ENCODE measurements around the gene PDGFD. TPM values are rescaled to one million over a fixed set of nuclear protein-coding genes. Genes with fewer than 3 reads are reported as not detected.

The PDGFD gene
- total RNA-seq, 1 donor from 2014 or later, result 3.9 TPM

DNA sequence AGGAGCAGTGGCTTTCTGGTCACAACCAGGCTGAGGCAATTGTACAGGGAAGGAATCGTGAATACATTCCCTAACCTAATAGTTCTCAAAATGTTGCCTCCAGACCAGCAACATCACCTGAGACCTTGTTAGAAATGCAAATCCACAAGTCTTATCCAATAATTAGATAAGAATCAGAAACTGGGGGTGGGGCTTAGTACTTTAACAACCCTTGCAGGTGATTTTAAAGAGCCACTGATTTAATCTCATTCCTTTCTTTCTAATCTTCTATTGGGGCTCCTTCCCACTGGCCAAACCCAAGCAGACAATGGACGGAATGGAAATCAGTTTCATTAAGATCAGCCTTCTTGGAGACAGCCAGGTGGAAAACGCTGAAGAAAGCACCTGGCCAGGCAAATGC lies 269.9 kb downstream of the PDGFD start:
- Histone ChIP-seq H3K4me3 (no peak overlapping the region), H3K9me3 (peaks cover 9% of the 10 kb centered on the region), H3K4me1 (peaks cover 6% of the 10 kb centered on the region), H3K27ac (no peak overlapping the region), H3K27me3 (ENCODE audit: low read depth) (no peaks in the 10 kb centered on the region), H3K36me3 (no peaks in the 10 kb centered on the region)
- ATAC-seq, result no peak
- DNase-seq, result no peak
- TF ChIP-seq, protein P1, sequence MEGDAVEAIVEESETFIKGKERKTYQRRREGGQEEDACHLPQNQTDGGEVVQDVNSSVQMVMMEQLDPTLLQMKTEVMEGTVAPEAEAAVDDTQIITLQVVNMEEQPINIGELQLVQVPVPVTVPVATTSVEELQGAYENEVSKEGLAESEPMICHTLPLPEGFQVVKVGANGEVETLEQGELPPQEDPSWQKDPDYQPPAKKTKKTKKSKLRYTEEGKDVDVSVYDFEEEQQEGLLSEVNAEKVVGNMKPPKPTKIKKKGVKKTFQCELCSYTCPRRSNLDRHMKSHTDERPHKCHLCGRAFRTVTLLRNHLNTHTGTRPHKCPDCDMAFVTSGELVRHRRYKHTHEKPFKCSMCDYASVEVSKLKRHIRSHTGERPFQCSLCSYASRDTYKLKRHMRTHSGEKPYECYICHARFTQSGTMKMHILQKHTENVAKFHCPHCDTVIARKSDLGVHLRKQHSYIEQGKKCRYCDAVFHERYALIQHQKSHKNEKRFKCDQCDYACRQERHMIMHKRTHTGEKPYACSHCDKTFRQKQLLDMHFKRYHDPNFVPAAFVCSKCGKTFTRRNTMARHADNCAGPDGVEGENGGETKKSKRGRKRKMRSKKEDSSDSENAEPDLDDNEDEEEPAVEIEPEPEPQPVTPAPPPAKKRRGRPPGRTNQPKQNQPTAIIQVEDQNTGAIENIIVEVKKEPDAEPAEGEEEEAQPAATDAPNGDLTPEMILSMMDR (IDR thresholded peaks at IDR 0.05), result no peak
- intact Hi-C loops (cut with DNase I), result no loop called here

DNA sequence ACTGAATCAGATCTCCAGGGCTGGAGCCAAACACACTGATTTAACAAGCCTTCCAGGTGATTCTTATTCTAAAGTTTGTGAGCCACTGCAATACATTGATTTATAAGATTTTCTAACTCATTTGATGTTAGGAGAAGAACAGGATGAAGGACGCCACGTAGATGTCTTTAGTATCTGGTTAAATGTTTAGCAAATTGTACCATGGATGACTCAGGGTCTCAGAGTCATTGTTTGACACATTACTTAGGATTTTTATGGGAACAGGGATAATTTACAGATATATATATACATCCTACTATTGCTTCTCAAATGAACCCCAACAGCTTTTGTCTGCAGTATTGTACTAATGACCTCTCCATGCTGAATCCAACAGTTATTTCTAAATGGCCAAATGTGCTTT lies 270.6 kb downstream of the PDGFD start:
- no peak overlapping the region for H3K27ac ChIP-seq
- ATAC-seq (no peak), DNase-seq (no peak)
- TF ChIP-seq, protein P1 (IDR thresholded peaks at IDR 0.05), result no peak
- no peak overlapping the region for H3K4me3 ChIP-seq
- peaks cover 9% of the 10 kb centered on the region for H3K9me3 ChIP-seq
- H3K27me3 ChIP-seq (ENCODE audit: low read depth), result no peaks in the 10 kb centered on the region
- intact Hi-C loops (cut with DNase I), result no loop called here
- peaks cover 6% of the 10 kb centered on the region for H3K4me1 ChIP-seq
- no peaks in the 10 kb centered on the region for H3K36me3 ChIP-seq

DNA sequence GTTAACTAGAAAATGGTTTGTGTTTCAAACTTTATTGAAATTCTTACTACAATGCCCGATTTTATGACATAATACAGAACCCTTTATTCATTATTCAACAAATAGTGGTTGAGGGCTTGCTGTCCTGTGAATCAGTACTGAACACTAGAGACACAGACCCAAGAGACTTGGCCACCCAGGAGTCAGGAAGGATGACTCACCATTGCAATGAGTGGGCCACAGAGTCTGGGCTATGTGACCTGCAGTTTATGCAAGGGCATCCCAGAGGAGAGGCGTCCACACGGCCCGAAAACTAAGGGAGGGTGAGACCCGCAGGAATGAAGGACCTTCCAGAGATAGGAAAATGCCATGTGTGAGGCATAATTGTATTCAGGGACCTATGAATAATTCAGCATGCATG lies 271.3 kb downstream of the PDGFD start:
- H3K27ac ChIP-seq, result no peak overlapping the region
- peaks cover 9% of the 10 kb centered on the region for H3K9me3 ChIP-seq
- TF ChIP-seq, protein P1 (IDR thresholded peaks at IDR 0.05), result no peak
- no peak overlapping the region for H3K4me3 ChIP-seq
- DNase-seq (no peak), ATAC-seq (no peak)
- H3K36me3 ChIP-seq, result no peaks in the 10 kb centered on the region
- intact Hi-C loops (cut with DNase I), result no loop called here
- no peaks in the 10 kb centered on the region for H3K27me3 ChIP-seq (ENCODE audit: low read depth)
- H3K4me1 ChIP-seq, result peaks cover 5% of the 10 kb centered on the region

DNA sequence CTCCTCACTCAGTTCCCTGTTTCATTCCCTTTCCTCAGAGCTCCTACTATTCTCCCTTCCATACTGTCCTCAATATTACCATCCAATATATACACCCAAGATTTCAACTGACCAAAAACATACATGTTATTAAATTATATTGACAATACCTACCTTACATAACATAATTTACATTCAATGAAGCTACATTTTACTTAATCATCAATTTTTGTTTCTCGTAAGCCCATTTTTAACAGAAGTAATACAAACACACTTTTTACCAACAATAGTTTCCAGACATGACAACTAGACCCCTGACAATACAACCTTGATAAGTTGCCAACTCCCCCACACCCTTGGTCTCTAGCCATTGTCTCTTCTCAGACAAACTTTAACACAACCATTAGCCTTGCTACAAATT lies 273.3 kb downstream of the PDGFD start:
- TF ChIP-seq, protein P1 (IDR thresholded peaks at IDR 0.05), result no peak
- DNase-seq, result no peak
- no peak for ATAC-seq

DNA sequence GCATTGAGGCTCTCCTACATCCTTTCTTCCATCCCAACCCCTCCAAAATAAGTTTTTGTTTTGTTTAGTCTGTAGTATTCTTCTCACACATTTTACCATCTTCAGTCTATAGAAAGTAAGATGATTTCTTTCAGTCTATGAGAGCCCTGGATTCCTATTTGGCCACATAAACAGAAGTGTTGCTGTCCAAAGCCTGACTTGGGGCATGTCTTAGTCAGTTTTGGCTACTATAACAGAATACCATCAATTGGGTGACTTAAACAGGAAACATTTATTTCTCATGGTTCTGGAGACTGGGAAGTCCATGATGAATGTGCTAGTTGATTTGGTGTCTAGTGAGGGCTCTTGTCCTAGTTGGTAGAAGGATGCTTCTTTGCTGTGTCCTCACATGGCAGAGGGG lies 274.3 kb downstream of the PDGFD start:
- H3K4me1 ChIP-seq, result no peaks in the 10 kb centered on the region
- H3K27me3 ChIP-seq (ENCODE audit: low read depth), result no peaks in the 10 kb centered on the region
- ATAC-seq, result no peak
- TF ChIP-seq, protein P1 (IDR thresholded peaks at IDR 0.05), result no peak
- H3K9me3 ChIP-seq, result peaks cover 9% of the 10 kb centered on the region
- H3K36me3 ChIP-seq, result no peaks in the 10 kb centered on the region
- no peak overlapping the region for H3K4me3 ChIP-seq
- no peak for DNase-seq
- intact Hi-C loops (cut with DNase I), result no loop called here
- no peak overlapping the region for H3K27ac ChIP-seq

More for the DNA sequence above, 273.3 kb downstream of the PDGFD start:
- Histone ChIP-seq H3K4me1 (no peaks in the 10 kb centered on the region), H3K27me3 (ENCODE audit: low read depth) (no peaks in the 10 kb centered on the region), H3K27ac (no peak overlapping the region), H3K36me3 (no peaks in the 10 kb centered on the region), H3K4me3 (no peak overlapping the region), H3K9me3 (peaks cover 9% of the 10 kb centered on the region)
- intact Hi-C loops (cut with DNase I), result no loop called here

DNA sequence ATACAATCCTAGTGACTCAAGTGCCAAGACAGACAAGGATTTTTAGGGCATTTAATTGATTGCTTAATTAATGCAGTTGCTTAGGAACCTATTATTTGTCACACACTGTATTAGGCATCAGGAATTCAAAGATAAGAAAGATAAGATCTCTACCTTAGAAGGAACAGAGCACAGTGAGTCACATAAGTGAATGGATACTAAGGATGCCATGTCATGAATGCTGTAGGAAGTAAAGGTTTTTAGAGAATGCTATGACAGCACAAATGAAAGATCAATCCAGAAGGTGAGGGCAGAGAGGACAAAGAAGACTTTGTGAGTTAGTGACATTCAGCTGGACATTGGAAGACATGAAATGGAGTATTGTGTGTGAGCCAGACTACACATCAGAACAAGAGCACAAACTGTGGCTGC lies 275.4 kb downstream of the PDGFD start:
- no peak overlapping the region for H3K4me3 ChIP-seq

More for the DNA sequence above, 275.4 kb downstream of the PDGFD start:
- TF ChIP-seq, protein P1 (IDR thresholded peaks at IDR 0.05), result no peak
- Histone ChIP-seq H3K27ac (no peak overlapping the region), H3K36me3 (no peaks in the 10 kb centered on the region), H3K27me3 (ENCODE audit: low read depth) (no peaks in the 10 kb centered on the region), H3K9me3 (peaks cover 9% of the 10 kb centered on the region), H3K4me1 (no peaks in the 10 kb centered on the region)
- DNase-seq (no peak), ATAC-seq (no peak)
- intact Hi-C loops (cut with DNase I), result no loop called here

All from lower lobe of right lung (tissue), 2 donors.